Measurements from ENCODE around the gene TTC34.

- no peak for TF ChIP-seq POLR2A (IDR thresholded peaks at IDR 0.05; ENCODE audit: low read depth, low read length)
- TF ChIP-seq POLR2AphosphoS5 (IDR thresholded peaks at IDR 0.05; ENCODE audit: low read depth, low read length) = no peak
These were observed 183.5 kb downstream of the TTC34 start for GRCh38 chr1:2617971-2618470.

Measured in GM12892 (cell line).